Neural crest cell (in vitro differentiated cells): ENCODE measurements around the gene CDC42BPB. TPM values are rescaled to one million over a fixed set of nuclear protein-coding genes. Genes with fewer than 3 reads are reported as not detected.

ENCODE experiments used
- DNase-seq: peaks from one replicate; pipeline ENCODE4 v3.0.0; 2021; ENCODE audit warnings: low read depth, mixed read lengths, low spot score
- H3K27ac Mint-ChIP-seq: one replicate; pipeline ENCODE4 v1.8.0; 2021; ENCODE audit warnings: mild to moderate bottlenecking, mixed read lengths; ENCODE audit not compliant: unreplicated experiment
- H3K27me3 Mint-ChIP-seq: 2 replicates; pipeline ENCODE4 v1.8.0; 2021; ENCODE audit warnings: low read depth, mild to moderate bottlenecking, mixed read lengths
- H3K36me3 Mint-ChIP-seq: 2 replicates; pipeline ENCODE4 v1.8.0; 2021; ENCODE audit warnings: low read depth, mild to moderate bottlenecking, mixed read lengths
- H3K4me1 Mint-ChIP-seq: 2 replicates; pipeline ENCODE4 v1.8.0; 2021; ENCODE audit warnings: mixed read lengths
- H3K4me3 Mint-ChIP-seq: one replicate; pipeline ENCODE4 v1.8.0; 2021; ENCODE audit warnings: mild to moderate bottlenecking, mixed read lengths
- H3K9me3 Mint-ChIP-seq: 2 replicates; pipeline ENCODE4 v1.8.0; 2021; ENCODE audit warnings: mixed read lengths
- total RNA-seq: library from RNA; stranded (reverse); gene quantifications from 2 replicates; pipeline ENCODE4 v1.2.1, GENCODE V29; 2021
- TF ChIP-seq, protein P1 (sequence below): fragments of 200-600 bp; sonication (generic); conservative IDR thresholded peaks from 2 replicates; pipeline ENCODE4 v1.5.0; 2021; ENCODE audit warnings: antibody characterized with exemption, mild to moderate bottlenecking

Gene CDC42BPB
- total RNA-seq, 1 donor from 2014 or later: 94.8 TPM

DNA sequence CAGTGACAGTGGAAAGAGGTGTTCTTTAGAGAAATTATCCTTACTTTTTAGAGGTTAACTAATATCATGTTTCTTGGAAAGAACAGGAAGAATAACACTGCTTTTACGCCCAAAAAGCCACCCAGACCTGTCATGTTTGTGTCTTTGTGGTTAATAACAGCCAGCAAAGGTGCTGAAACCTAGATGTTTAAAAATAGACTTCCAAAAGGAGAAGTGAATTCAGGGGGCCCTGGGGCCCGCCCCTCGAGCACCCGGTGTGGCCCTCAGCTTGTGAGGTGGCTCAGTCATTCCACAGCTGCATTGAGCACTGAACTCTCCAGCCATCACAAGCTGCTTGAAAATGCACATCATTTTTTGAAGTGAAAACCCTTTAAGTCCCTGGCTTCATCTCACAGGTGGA is 155.7 kb downstream of the CDC42BPB start:
- no peak overlapping the region for H3K4me3 Mint-ChIP-seq
- no peaks in the 10 kb centered on the region for H3K9me3 Mint-ChIP-seq
- H3K4me1 Mint-ChIP-seq: no peaks in the 10 kb centered on the region
- H3K36me3 Mint-ChIP-seq: peaks cover 20% of the 10 kb centered on the region
- no peaks in the 10 kb centered on the region for H3K27me3 Mint-ChIP-seq
- no peak for DNase-seq
- no peak overlapping the region for H3K27ac Mint-ChIP-seq
- TF ChIP-seq, protein P1, sequence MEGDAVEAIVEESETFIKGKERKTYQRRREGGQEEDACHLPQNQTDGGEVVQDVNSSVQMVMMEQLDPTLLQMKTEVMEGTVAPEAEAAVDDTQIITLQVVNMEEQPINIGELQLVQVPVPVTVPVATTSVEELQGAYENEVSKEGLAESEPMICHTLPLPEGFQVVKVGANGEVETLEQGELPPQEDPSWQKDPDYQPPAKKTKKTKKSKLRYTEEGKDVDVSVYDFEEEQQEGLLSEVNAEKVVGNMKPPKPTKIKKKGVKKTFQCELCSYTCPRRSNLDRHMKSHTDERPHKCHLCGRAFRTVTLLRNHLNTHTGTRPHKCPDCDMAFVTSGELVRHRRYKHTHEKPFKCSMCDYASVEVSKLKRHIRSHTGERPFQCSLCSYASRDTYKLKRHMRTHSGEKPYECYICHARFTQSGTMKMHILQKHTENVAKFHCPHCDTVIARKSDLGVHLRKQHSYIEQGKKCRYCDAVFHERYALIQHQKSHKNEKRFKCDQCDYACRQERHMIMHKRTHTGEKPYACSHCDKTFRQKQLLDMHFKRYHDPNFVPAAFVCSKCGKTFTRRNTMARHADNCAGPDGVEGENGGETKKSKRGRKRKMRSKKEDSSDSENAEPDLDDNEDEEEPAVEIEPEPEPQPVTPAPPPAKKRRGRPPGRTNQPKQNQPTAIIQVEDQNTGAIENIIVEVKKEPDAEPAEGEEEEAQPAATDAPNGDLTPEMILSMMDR: no peak

DNA sequence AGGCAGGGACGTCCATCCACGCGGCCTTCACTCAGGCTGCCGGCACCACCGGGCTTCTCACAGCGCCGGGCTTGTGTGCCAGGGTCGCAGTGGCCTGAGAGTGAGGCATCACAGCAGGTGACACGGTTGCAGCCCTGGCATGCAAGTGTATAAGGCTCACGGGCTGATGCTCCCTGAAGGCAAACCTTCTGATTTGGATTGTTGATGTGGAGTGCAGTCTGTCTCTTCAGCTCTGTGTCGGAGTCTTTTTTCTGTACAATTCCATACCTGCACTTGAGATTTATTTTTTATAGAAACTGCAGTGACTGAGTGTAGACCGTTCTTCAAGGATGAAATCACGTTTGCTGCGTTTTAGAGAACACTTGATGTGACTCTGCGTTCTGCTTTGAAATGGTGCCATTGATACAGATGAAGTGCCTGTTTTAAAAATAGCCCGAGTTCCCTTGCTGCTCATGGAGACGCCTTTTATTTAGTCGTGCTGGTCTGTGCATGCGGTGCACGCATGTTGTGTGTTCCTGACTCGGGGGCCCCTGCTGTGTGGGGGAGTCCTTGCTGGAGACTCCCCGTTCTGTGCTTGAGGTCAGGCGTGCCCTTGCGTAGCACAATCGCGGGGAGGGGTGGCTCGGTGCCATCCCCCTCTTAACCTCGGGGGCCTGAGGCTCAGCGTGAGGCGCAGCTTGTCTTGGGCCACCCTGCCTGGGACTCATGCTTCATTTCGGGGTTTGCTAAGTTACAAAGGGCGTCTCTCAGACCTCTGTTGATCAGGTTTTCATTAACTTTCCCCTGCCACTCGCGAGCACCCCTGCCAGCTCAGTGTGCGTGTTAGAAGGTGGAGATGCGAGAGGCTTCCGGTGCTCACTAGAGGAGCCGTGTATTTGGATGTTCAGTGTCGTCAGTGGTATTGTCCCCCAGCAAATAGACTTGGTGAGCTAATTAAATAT is 156.4 kb downstream of the CDC42BPB start:
- H3K4me3 Mint-ChIP-seq: no peak overlapping the region
- peaks cover 16% of the 10 kb centered on the region for H3K36me3 Mint-ChIP-seq
- no peaks in the 10 kb centered on the region for H3K27me3 Mint-ChIP-seq
- TF ChIP-seq, protein P1: no peak
- DNase-seq: no peak
- peak overlapping the region; percentile 69 for H3K27ac Mint-ChIP-seq
- H3K9me3 Mint-ChIP-seq: no peaks in the 10 kb centered on the region
- no peaks in the 10 kb centered on the region for H3K4me1 Mint-ChIP-seq

DNA sequence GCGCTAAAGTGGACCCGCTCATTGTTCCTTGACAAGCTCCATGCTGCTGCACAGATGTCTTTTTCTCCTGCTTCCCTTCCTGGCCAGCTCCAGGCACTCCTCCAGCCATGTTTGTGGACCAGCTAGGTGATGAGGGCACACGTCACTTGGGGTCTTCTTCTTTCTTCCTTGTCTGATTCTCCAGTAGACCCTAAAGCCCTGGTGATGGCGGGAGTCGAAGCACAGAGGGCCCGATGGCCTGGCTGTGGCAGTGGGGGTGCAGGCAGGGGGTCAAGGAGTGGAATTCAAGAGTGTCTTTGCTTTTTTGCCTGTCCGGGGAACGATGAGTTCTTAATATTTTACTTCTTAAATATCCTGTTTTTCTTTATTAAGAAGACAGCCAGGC is 157.8 kb downstream of the CDC42BPB start:
- H3K36me3 Mint-ChIP-seq: peaks cover 7% of the 10 kb centered on the region
- no peak overlapping the region for H3K27ac Mint-ChIP-seq
- TF ChIP-seq, protein P1: no peak
- no peaks in the 10 kb centered on the region for H3K9me3 Mint-ChIP-seq
- H3K4me3 Mint-ChIP-seq: no peak overlapping the region
- DNase-seq: no peak
- H3K27me3 Mint-ChIP-seq: no peaks in the 10 kb centered on the region
- H3K4me1 Mint-ChIP-seq: no peaks in the 10 kb centered on the region

DNA sequence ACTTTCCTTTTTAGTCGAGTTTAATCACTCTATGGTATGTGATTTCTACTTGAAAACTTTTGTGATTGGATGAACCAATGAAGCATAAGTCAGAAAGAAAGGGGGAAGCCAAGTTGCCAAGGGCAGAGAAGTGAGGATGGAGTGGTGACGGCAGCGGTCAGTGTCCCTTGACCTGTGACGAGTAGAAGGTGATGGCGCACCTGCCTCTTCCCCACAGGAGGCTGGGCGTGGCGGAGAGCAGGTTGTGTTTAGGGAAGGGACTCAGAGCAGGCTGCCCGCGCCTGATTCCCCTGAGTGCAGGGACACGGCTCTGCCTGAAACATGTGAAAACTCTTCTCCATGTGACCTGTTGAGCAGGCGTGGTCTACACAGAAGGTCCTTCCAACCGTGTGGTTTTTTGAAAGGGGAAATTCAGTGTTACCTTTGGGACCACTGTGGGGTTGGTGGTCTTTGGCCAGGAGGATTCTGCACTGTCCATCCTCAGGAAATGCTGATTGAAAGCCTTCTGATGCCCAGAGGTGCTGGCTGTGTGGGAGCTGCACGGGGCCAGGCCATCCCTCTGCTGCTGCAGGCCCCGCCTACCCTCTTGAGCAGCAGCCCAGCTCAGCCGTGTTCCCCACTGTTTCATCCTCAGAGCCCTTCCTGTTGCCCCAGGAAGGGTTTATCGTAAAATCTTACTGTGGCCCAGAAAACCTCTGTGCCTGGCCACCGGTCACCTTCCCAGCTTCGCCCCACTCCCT is 158.4 kb downstream of the CDC42BPB start:
- TF ChIP-seq, protein P1: no peak
- Mint-ChIP-seq H3K27me3 (no peaks in the 10 kb centered on the region), H3K4me1 (no peaks in the 10 kb centered on the region), H3K4me3 (no peak overlapping the region), H3K36me3 (peaks cover 7% of the 10 kb centered on the region), H3K9me3 (no peaks in the 10 kb centered on the region), H3K27ac (no peak overlapping the region)
- DNase-seq: no peak

DNA sequence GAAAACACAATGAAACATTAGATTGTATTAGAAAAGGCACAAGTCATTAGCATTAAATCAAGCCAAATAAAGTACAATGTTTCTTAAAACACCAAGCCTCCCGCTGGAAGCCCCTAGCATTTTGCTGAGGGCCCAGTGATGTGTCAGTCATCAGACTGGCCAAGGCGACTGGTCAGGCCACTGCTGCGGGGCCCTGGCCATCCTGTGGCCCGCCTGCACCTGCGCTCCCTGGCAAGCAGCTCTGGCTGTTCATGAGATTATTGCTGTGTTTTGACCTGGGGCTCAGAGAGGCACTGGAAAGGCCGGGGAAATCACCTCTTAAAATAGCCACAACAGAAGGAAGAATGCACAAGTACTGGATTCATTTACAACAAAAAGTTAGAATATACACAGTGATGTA is 159.1 kb downstream of the CDC42BPB start:
- no peaks in the 10 kb centered on the region for H3K4me1 Mint-ChIP-seq

More for the DNA sequence above, 159.1 kb downstream of the CDC42BPB start:
- Mint-ChIP-seq H3K27me3 (no peaks in the 10 kb centered on the region), H3K27ac (no peak overlapping the region), H3K36me3 (peaks cover 2% of the 10 kb centered on the region), H3K4me3 (no peak overlapping the region), H3K9me3 (no peaks in the 10 kb centered on the region)
- TF ChIP-seq, protein P1: no peak
- DNase-seq: no peak
